LNCAP (cell line): ENCODE results near the gene MAN1A2.

Experiments used
- TF ChIP-seq, protein P1 (sequence below): fragments of 450-650 bp; IDR thresholded peaks from 2 replicates; pipeline ENCODE4 v1.5.1; 2017; ENCODE audit warnings: mild to moderate bottlenecking

The MAN1A2 gene

DNA sequence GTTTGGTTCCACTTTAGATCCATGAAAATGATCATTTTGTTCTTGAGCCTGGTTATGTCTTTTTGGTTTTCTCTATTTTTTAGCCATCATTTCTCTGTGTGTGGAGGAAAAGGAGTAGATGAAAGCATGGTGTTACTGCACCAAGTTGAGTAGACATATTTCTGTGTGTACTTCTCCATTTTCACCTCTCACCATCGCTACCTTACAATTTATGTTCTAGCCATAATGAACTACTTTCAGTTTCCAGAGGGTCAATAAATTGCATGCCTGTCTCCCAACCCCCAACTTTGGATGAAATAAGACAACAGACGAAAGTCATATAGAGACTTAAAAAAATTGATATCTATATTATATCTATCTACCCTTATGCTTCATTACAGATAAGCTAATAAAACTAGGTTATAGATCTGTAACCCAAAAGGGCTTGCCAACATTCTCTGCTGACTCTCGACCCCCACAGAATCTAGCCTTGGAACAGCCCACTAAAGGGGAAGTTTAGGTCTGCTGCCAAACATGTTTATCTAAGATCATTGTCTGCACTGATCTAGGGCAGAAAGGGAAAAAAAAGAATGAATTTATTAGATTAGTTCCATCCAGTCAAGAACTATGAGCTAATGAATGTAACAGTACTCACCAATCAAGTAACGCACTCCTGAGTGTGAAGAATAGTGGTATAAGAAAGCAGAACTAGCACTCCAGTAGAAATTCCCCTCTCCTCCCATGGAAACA, 7.5 kb upstream of the MAN1A2 start:
- TF ChIP-seq, protein P1, sequence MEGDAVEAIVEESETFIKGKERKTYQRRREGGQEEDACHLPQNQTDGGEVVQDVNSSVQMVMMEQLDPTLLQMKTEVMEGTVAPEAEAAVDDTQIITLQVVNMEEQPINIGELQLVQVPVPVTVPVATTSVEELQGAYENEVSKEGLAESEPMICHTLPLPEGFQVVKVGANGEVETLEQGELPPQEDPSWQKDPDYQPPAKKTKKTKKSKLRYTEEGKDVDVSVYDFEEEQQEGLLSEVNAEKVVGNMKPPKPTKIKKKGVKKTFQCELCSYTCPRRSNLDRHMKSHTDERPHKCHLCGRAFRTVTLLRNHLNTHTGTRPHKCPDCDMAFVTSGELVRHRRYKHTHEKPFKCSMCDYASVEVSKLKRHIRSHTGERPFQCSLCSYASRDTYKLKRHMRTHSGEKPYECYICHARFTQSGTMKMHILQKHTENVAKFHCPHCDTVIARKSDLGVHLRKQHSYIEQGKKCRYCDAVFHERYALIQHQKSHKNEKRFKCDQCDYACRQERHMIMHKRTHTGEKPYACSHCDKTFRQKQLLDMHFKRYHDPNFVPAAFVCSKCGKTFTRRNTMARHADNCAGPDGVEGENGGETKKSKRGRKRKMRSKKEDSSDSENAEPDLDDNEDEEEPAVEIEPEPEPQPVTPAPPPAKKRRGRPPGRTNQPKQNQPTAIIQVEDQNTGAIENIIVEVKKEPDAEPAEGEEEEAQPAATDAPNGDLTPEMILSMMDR, result no peak

DNA sequence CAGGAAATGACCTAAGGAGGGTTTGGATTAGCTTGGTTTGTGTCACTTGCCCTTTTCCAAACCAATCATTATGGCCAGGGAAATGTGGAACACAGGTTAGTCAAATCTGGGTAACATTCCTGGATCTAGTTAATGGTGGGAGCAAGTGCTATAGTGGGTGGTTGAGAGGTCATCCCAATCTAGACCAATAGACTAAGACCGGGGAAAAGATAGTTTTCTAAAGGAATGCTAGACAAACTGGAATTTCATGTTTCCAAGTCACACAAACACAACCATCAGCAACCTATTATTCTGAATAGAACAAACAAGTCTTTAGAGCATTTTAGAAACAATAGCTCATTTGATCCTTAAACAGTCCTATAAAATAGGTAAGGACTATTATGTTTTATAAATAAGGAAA, 4.3 kb upstream of the MAN1A2 start:
- TF ChIP-seq, protein P1, result no peak

DNA sequence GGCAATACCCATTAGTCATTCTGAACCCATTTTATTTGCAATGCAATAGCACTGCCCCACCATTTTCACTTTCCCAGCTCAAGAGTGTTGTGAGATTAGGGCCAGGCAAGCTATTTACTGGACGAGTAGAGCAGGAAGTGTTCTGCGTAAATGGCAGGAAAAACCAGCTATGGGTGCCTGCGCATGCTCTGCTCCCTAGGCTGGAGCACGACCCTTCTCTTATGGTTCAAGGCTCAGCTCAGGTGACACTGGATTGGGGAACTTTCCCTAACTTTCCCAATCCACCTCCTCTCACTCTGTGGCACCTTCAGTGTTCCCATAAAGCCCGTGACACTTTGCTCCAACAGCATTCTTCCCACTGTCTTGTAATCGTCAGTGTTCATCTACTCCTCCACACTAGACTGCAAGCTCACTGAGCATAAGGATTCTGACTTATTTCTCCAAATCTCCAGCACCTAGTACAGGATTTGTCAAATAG, 3.6 kb upstream of the MAN1A2 start:
- TF ChIP-seq, protein P1, result no peak

DNA sequence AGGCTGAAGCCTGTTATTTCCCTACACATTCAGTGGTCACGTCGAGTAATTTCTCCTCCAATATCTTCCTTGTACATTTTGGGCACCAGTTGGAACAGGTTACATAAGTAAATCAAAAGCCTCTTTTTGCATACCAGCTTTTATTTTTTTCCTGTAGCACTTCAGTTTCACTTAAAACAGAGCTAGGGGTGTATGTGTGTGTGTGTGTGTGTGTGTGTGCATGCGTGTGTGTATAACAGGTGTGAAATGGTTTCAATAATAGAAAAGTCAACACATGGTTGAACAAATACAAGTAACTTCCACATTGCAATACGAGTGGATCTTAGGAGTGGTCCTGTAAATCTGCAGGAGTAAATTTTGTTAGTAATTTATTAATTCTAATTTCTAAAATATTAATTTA, 3.0 kb upstream of the MAN1A2 start:
- TF ChIP-seq, protein P1, result no peak

DNA sequence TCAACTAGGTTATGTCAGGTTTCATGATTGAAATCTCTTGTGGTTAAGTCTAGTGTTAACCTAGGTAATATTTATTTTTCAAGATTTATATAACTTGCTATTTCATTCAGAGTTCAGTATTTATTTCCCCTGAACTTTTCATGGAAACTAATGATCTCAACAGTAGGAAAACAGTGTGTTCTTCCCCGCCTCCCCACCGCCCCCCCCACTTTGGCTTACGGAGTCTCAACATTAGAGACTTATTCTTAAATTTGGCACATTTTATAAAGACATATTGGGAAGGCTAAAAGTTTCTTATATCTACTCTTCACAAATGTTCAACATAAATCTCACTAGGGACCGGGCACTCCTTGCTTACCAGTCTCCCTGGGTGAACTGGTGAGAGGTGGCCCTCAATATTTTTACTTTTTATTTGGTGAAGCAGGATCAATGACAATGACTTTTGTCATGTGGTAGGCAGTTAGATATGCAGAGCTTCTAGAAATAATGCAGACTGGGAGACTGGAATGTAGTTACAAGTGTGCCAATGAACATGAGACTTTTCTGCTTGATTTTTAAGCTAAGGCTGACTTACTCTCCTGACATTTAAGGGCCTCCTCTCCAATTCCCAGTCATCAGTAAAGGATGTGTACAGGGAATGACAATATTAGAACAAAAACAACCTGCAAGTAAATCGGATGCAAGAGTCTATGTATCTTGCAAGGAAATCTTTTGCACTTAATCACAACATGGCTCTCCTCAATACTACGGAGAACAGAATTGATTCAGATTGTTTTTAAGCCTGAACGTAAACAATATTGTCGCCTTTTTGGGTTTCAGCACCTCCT, 1.7 kb upstream of the MAN1A2 start:
- TF ChIP-seq, protein P1, result no peak

DNA sequence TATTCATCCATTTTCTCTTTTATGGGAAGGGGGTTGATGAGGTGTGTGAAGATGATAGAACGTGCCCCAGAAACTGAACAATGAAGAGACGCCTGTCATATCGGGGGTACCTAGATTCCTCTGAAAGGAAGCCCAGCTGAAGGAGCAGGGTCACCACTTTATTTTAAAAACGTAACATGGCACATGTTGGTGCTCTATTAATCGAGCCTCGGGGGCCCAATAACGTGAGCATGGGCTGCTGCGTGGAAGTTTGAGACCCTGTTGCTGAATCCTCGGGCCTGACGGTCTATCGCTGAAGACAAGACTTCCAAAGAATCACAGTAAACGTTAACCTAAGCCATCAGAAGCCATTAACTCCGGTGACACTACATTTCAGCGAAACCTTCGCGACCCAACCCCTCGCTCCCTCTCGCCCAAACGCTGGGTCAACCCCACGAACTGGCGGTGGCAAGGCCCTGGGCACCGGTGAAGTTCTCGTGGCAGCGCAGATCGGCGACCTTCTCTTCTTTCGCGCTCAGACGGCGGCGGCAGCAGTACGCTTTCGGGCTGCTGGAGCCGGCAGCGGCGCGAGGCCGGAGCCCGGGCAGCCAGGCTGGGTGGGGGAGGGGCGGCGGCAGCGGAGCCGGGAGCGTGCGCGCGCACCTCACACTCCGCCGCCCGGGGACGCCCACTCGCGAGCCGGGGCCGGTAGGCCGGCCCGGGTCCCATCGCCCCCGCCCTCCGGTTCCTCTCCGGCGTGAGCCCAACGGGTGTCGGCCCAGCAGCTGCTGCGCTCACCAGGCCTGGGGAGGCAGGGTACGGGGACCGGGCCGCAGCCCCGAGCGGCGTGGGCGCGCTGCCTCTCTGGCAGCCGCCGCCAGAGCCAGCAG, 838 bp upstream of the MAN1A2 start:
- TF ChIP-seq, protein P1, result no peak
